ENCODE results near the gene GADL1. TPM values are rescaled to one million over a fixed set of nuclear protein-coding genes. Genes with fewer than 3 reads are reported as not detected.

Gene GADL1
- total RNA-seq, 1 donor from 2014 or later = 2.6 TPM

- peak; percentile 51 for DNase-seq (ENCODE audit: low read depth)
Measured at GRCh38 chr3:30696403-30696819, 198.1 kb downstream of the GADL1 start.

- DNase-seq (ENCODE audit: low read depth) = no peak
Measured at GRCh38 chr3:30695302-30696061, 199.0 kb downstream of the GADL1 start.

- DNase-seq (ENCODE audit: low read depth) = peak; percentile 24
Measured at GRCh38 chr3:30694668-30695067, 199.8 kb downstream of the GADL1 start.

GRCh38 chr3:30694148-30694547 is 200.3 kb downstream of the GADL1 start:
- peak; percentile 69 for DNase-seq (ENCODE audit: low read depth)

- peak; percentile 82 for DNase-seq (ENCODE audit: low read depth)
Measured at GRCh38 chr3:30693470-30694120, 200.9 kb downstream of the GADL1 start.

- no peak for DNase-seq (ENCODE audit: low read depth)
Measured at GRCh38 chr3:30692498-30693130, 201.8 kb downstream of the GADL1 start.

GRCh38 chr3:30691944-30692343 is 202.5 kb downstream of the GADL1 start:
- DNase-seq (ENCODE audit: low read depth) = no peak

- no peak for DNase-seq (ENCODE audit: low read depth)
Measured at GRCh38 chr3:30691249-30691880, 203.1 kb downstream of the GADL1 start.

- DNase-seq (ENCODE audit: low read depth) = no peak
Measured at GRCh38 chr3:30690199-30690598, 204.3 kb downstream of the GADL1 start.

GRCh38 chr3:30688776-30689641 is 205.5 kb downstream of the GADL1 start:
- DNase-seq (ENCODE audit: low read depth) = no peak

GRCh38 chr3:30687930-30688570 is 206.4 kb downstream of the GADL1 start:
- DNase-seq (ENCODE audit: low read depth) = no peak

GRCh38 chr3:30686799-30687198 is 207.7 kb downstream of the GADL1 start:
- DNase-seq (ENCODE audit: low read depth) = no peak

GRCh38 chr3:30686176-30686575 is 208.3 kb downstream of the GADL1 start:
- DNase-seq (ENCODE audit: low read depth) = no peak

- no peak for DNase-seq (ENCODE audit: low read depth)
Measured at GRCh38 chr3:30685267-30685667, 209.2 kb downstream of the GADL1 start.

GRCh38 chr3:30684356-30684755 is 210.1 kb downstream of the GADL1 start:
- DNase-seq (ENCODE audit: low read depth) = no peak

GRCh38 chr3:30683769-30684168 is 210.7 kb downstream of the GADL1 start:
- DNase-seq (ENCODE audit: low read depth) = no peak

GRCh38 chr3:30682434-30683155 is 211.9 kb downstream of the GADL1 start:
- peak; percentile 66 for DNase-seq (ENCODE audit: low read depth)

GRCh38 chr3:30681649-30682211 is 212.7 kb downstream of the GADL1 start:
- peak; percentile 63 for DNase-seq (ENCODE audit: low read depth)
